OCI-LY7 (cell line): Measurements from ENCODE around the gene LRRC18. TPM values are rescaled to one million over a fixed set of nuclear protein-coding genes. Genes with fewer than 3 reads are reported as not detected.

Source experiments
- BruUV-seq: library from RNA; stranded (reverse); fragments of 400-500 nt; replicated peaks from 2 replicates; lab custom pipeline; 2021; lab: Mats Ljungman, UMichigan
- CTCF ChIA-PET: fragments of 300-600 bp; sonication (Branson Sonifier 250); formaldehyde crosslinking; loops from one replicate; lab custom pipeline; 2022; ENCODE audit warnings: antibody characterized with exemption; ENCODE audit not compliant: unreplicated experiment; lab: Charles Lee
- POLR2A ChIA-PET: fragments of 300-600 bp; sonication (Branson Sonifier 250); formaldehyde crosslinking; loops from one replicate; lab custom pipeline; 2022; ENCODE audit warnings: antibody characterized with exemption; lab: Charles Lee
- DNase-seq: peaks from one replicate; pipeline ENCODE4 v3.0.0-alpha.2; 2015; ENCODE audit warnings: low spot score
- H2AFZ ChIP-seq: fragments of 200-600 bp; sonication (generic), shearing (Covaris generic); 2 replicates; pipeline ENCODE4 v1.6.1; 2014; ENCODE audit warnings: mild to moderate bottlenecking, antibody characterized with exemption, low read length, moderate library complexity
- H3K27ac ChIP-seq: fragments of 200-600 bp; sonication (generic); 2 replicates; pipeline ENCODE4 v1.5.1; 2014; ENCODE audit warnings: mixed run types, low read depth, mild to moderate bottlenecking, moderate library complexity, low read length, inconsistent platforms; ENCODE audit not compliant: poor library complexity, severe bottlenecking
- H3K36me3 ChIP-seq: fragments of 200-600 bp; sonication (generic); 2 replicates; pipeline ENCODE4 v1.6.1; 2014; ENCODE audit warnings: mild to moderate bottlenecking, antibody characterized with exemption, low read length, moderate library complexity, mixed read lengths; ENCODE audit not compliant: insufficient read depth
- H3K4me1 ChIP-seq: fragments of 200-600 bp; sonication (generic); 2 replicates; pipeline ENCODE4 v1.5.1; 2014; ENCODE audit warnings: mild to moderate bottlenecking, low read length; ENCODE audit not compliant: insufficient read depth, poor library complexity, severe bottlenecking
- H3K4me2 ChIP-seq: fragments of 200-600 bp; sonication (generic); 2 replicates; pipeline ENCODE4 v1.6.1; 2014; ENCODE audit warnings: mild to moderate bottlenecking, low read length
- H3K4me3 ChIP-seq: fragments of 200-600 bp; sonication (generic); 2 replicates; pipeline ENCODE4 v1.5.1; 2014; ENCODE audit warnings: mild to moderate bottlenecking, low read depth, low read length; ENCODE audit not compliant: poor library complexity, severe bottlenecking
- H3K79me2 ChIP-seq: fragments of 200-600 bp; sonication (generic); 2 replicates; pipeline ENCODE4 v1.6.1; 2016; ENCODE audit warnings: low read depth, mild to moderate bottlenecking, low read length, moderate library complexity, mixed read lengths; ENCODE audit not compliant: insufficient read depth
- H3K9me2 ChIP-seq: fragments of 200-600 bp; sonication (generic); 2 replicates; pipeline ENCODE4 v1.6.1; 2016; ENCODE audit warnings: mild to moderate bottlenecking, low read length, mixed read lengths; ENCODE audit not compliant: insufficient read depth
- H3K9me3 ChIP-seq: fragments of 200-600 bp; sonication (generic); 2 replicates; pipeline ENCODE4 v1.6.1; 2014; ENCODE audit warnings: mild to moderate bottlenecking, mixed run types, low read length, mixed read lengths
- H4K20me1 ChIP-seq: fragments of 200-600 bp; sonication (generic); 2 replicates; pipeline ENCODE4 v1.6.1; 2014; ENCODE audit warnings: mild to moderate bottlenecking, antibody characterized with exemption, low read length, moderate library complexity, mixed read lengths; ENCODE audit not compliant: insufficient read depth
- CTCF ChIP-seq: fragments of 200-600 bp; sonication (generic); conservative IDR thresholded peaks from 2 replicates; pipeline ENCODE4 v1.5.1; 2014; ENCODE audit warnings: mild to moderate bottlenecking, antibody characterized with exemption, low read length, moderate library complexity, mixed read lengths
- EZH2phosphoT487 ChIP-seq: fragments of 200-600 bp; sonication (generic); IDR thresholded peaks from 2 replicates; pipeline ENCODE4 v1.6.1; 2018; ENCODE audit warnings: low read depth, borderline replicate concordance, mild to moderate bottlenecking, mixed run types, antibody characterized with exemption, low read length, moderate library complexity, mixed read lengths
- intact Hi-C: fragments of 100-400 bp; cut with micrococcal nuclease; formaldehyde crosslinking; loops from one replicate; pipeline ENCODE4 v1.10.0; 2022; ENCODE audit not compliant: unreplicated experiment
- total RNA-seq, 2 experiments: library from RNA; depleted of rRNA in 1 of 2; stranded (reverse); fragments of >200 nt in 1 of 2; shearing (Covaris generic) in 1 of 2; gene quantifications; 2 replicates each; pipeline ENCODE4 v1.2.3, GENCODE V29; 2014 to 2022

The LRRC18 gene
- total RNA-seq, 2 experiments from 2014 or later, result not detected

GRCh38 chr10:48894911-48895802 lies 44.5 kb downstream of the LRRC18 start:
- ChIA-PET POLR2A (interaction anchor here (0.6 to 1.3 kb wide), 2 partner anchors 19 to 1682 kb away, joined by 3 read pairs; no protein-coding TSS in a partner anchor), CTCF (no interaction called here)
- Histone ChIP-seq H3K4me1 (no peaks in the 10 kb centered on the region), H3K4me3 (no peak overlapping the region), H3K4me2 (no peak overlapping the region), H2AFZ (no peak overlapping the region), H3K27ac (no peak overlapping the region), H3K9me3 (no peaks in the 10 kb centered on the region), H3K36me3 (peaks cover 83% of the 10 kb centered on the region), H4K20me1 (no peaks in the 10 kb centered on the region), H3K79me2 (no peaks in the 10 kb centered on the region), H3K9me2 (no peaks in the 10 kb centered on the region)
- no peak for TF ChIP-seq CTCF
- TF ChIP-seq EZH2phosphoT487, result no peak
- no TSS peak for BruUV-seq
- no peak for DNase-seq
- intact Hi-C loops, result no loop called here

GRCh38 chr10:48890888-48891850 lies 48.5 kb downstream of the LRRC18 start:
- no peak for DNase-seq
- no peaks in the 10 kb centered on the region for H3K9me3 ChIP-seq
- ChIA-PET POLR2A (no interaction called here), CTCF (no interaction called here)
- H2AFZ ChIP-seq, result no peak overlapping the region
- no peaks in the 10 kb centered on the region for H3K9me2 ChIP-seq
- no peak for TF ChIP-seq CTCF
- TF ChIP-seq EZH2phosphoT487, result no peak
- H3K36me3 ChIP-seq, result peaks cover 57% of the 10 kb centered on the region
- H3K4me1 ChIP-seq, result no peaks in the 10 kb centered on the region
- intact Hi-C loops, result no loop called here
- BruUV-seq, result no TSS peak
- H3K4me3 ChIP-seq, result no peak overlapping the region
- no peak overlapping the region for H3K27ac ChIP-seq
- H4K20me1 ChIP-seq, result no peaks in the 10 kb centered on the region
- no peaks in the 10 kb centered on the region for H3K79me2 ChIP-seq
- no peak overlapping the region for H3K4me2 ChIP-seq
